Left colon (tissue), 2 donors: ENCODE data around the gene IRX4. TPM values are rescaled to one million over a fixed set of nuclear protein-coding genes. Genes with fewer than 3 reads are reported as not detected.

Experiments
- ATAC-seq: fragments of 200-7000 bp; cut with Tn5 transposase; one replicate; pipeline ENCODE4 v1.9.1; 2020; ENCODE audit warnings: mild to moderate bottlenecking, moderate library complexity
- DNase-seq, 2 donors: peaks; one replicate each; pipeline ENCODE4 v3.0.0-alpha.2; 2020
- intact Hi-C, 2 donors: fragments of 100-400 bp; cut with DNase I in 1 of 2; cut with micrococcal nuclease in 1 of 2; formaldehyde crosslinking; loops; one replicate each; pipeline versions ENCODE4 v1.11.2 to v1.14.0; 2022; cut with DNase I, micrococcal nuclease
- total RNA-seq, 2 donors: library from RNA; stranded (reverse); fragmentation: NEBNext Ultra II Directional; extraction: Animal tissue kit (Norgen Biotek cat#: 25700); gene quantifications; one replicate each; pipeline ENCODE4 v1.2.1, GENCODE V29; 2021
- donor health status: DM: no; HTN: no; CAD: no.
- donor health status: DM: yes; HTN: yes; CAD: no.

IRX4 gene
- total RNA-seq, 2 donors from 2014 or later = not detected

GRCh38 chr5:1916041-1917001 is 33.6 kb upstream of the IRX4 start:
- ATAC-seq (no peak), DNase-seq (no peak)
- intact Hi-C loops = no loop called here

GRCh38 chr5:1915316-1915715 is 32.6 kb upstream of the IRX4 start:
- DNase-seq = no peak
- intact Hi-C loops = no loop called here
- no peak for ATAC-seq

- ATAC-seq (no peak), DNase-seq (no peak)
Observed at GRCh38 chr5:1914471-1914870, 31.7 kb upstream of the IRX4 start.

GRCh38 chr5:1913578-1913977 is 30.9 kb upstream of the IRX4 start:
- ATAC-seq (no peak), DNase-seq (no peak)
- intact Hi-C loops = no loop called here

More at GRCh38 chr5:1914471-1914870, 31.7 kb upstream of the IRX4 start:
- intact Hi-C loops = no loop called here

- no peak for ATAC-seq
- intact Hi-C loops = no loop called here
- no peak for DNase-seq
Observed at GRCh38 chr5:1912951-1913565, 30.3 kb upstream of the IRX4 start.

GRCh38 chr5:1911773-1912235 is 29.1 kb upstream of the IRX4 start:
- no peak for DNase-seq
- intact Hi-C loops = no loop called here
- ATAC-seq = no peak

- intact Hi-C loops = no loop called here
- no peak for DNase-seq
- ATAC-seq = no peak
Observed at GRCh38 chr5:1910861-1911772, 28.4 kb upstream of the IRX4 start.

- DNase-seq = no peak
- ATAC-seq = no peak
- intact Hi-C loops = no loop called here
Observed at GRCh38 chr5:1910081-1910760, 27.5 kb upstream of the IRX4 start.

- ATAC-seq (no peak), DNase-seq (no peak)
- intact Hi-C loops = no loop called here
Observed at GRCh38 chr5:1909346-1909985, 26.7 kb upstream of the IRX4 start.

- no peak for DNase-seq
- intact Hi-C loops = no loop called here
- no peak for ATAC-seq
Observed at GRCh38 chr5:1908931-1909330, 26.2 kb upstream of the IRX4 start.

GRCh38 chr5:1907616-1908015 is 24.9 kb upstream of the IRX4 start:
- no peak for DNase-seq
- intact Hi-C loops = no loop called here
- no peak for ATAC-seq

- ATAC-seq (no peak), DNase-seq (no peak)
- intact Hi-C loops = no loop called here
Observed at GRCh38 chr5:1905108-1905507, 22.4 kb upstream of the IRX4 start.

- DNase-seq (no peak), ATAC-seq (no peak)
- intact Hi-C loops = no loop called here
Observed at GRCh38 chr5:1901983-1902382, 19.3 kb upstream of the IRX4 start.

GRCh38 chr5:1901061-1901460 is 18.3 kb upstream of the IRX4 start:
- ATAC-seq = no peak
- DNase-seq = no peak
- intact Hi-C loops = no loop called here

- DNase-seq = no peak
- intact Hi-C loops = no loop called here
- no peak for ATAC-seq
Observed at GRCh38 chr5:1899201-1899600, 16.5 kb upstream of the IRX4 start.

GRCh38 chr5:1897816-1898450 is 15.2 kb upstream of the IRX4 start:
- intact Hi-C loops = no loop called here
- DNase-seq (no peak), ATAC-seq (no peak)

- DNase-seq = no peak
- intact Hi-C loops = no loop called here
- ATAC-seq = no peak
Observed at GRCh38 chr5:1897386-1897785, 14.7 kb upstream of the IRX4 start.
